Heart left ventricle (tissue), 13 donors: ENCODE results near the gene IL23R.

Source experiments
- CTCF ChIP-seq, 12 donors: fragments of 200-600 bp; sonication (generic) in 4 of 12; IDR thresholded peaks; one replicate each; pipeline versions ENCODE4 v1.5.0 to v1.8.0; 2018 to 2022; ENCODE audit warnings: antibody characterized with exemption in 12 of 12, mild to moderate bottlenecking in 5 of 12
- POLR2A ChIP-seq, 2 donors: fragments of 450-650 bp; IDR thresholded peaks; one replicate each; pipeline ENCODE4 v1.6.1; 2017; ENCODE audit warnings: antibody characterized with exemption in 2 of 2, mild to moderate bottlenecking in 2 of 2, moderate library complexity in 2 of 2
- donor health status: ischemic (EF 13 %, LVEDD 7.1; RV severe dilation, severe dysfunction).
- donor health status: DM: no; HTN: yes; CAD: no.
- donor health status: DM: no; HTN: no; CAD: no.
- donor health status: ischemic (EF 25% LVEDD 6.9; RV normal size, moderate dysfunction).
- donor health status: ischemic (EF 25% LVEDD 5.7; RV mildly dilated, moderate dysfunction).
- donor health status: ischemic (EF 35%, LVEDD 5.7; RV mildly dilated, moderate dysfunction).
- donor health status: nonischemic (EF 11% LVEDD 7.7; RV severe dilation, severe dysfunction).
- donor health status: DM: yes; HTN: yes; CAD: no.
- donor health status: PGD.
- donor health status: ischemic (EF 29% LVEDD 5.4; RV normal size, mild dysfunction).
- donor health status: nonischemic (EF 23%, LVEDD 6.1; RV moderate dilation, normal function).

- no peak for TF ChIP-seq POLR2A (IDR thresholded peaks at IDR 0.05)
- peak in 9 of 12 donors; percentile 19 to 46 (median 34) for TF ChIP-seq CTCF (IDR thresholded peaks at IDR 0.05)
These were observed 46.9 kb downstream of the IL23R start for GRCh38 chr1:67213164-67213563.
